NCI-H2171 (cell line): ENCODE results near the gene CRYBB2.
A peak's percentile ranks its signal among the peaks of the same experiment; 100 is the strongest.
"Not testable (repeated sequence)": the region's sequence is repeated elsewhere in the genome, so short reads cannot be mapped to it uniquely, and the experiment has no call there.

Experiments
- DNase-seq: peaks from one replicate; lab custom pipeline; 2025; lab: John Stamatoyannopoulos, UW

CRYBB2 gene

DNA sequence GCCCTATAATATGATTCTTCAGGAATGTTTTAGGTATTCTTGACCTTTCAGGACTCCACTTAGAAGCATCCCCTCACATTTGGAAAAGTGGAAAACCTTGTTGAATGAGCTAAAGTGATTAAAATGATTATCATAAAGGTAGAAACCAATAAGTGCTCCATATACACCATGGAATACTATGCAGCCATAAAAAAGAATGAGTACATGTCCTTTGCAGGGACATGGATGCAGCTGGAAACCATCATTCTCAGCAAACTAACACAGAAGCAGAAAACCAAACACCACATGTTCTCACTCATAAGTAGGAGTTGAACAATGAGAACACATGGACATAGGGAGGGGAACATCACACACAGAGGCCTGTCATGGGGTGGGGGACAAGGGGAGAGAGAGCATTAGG is 14.3 kb downstream of the CRYBB2 start:
- not testable (repeated sequence) for DNase-seq

DNA sequence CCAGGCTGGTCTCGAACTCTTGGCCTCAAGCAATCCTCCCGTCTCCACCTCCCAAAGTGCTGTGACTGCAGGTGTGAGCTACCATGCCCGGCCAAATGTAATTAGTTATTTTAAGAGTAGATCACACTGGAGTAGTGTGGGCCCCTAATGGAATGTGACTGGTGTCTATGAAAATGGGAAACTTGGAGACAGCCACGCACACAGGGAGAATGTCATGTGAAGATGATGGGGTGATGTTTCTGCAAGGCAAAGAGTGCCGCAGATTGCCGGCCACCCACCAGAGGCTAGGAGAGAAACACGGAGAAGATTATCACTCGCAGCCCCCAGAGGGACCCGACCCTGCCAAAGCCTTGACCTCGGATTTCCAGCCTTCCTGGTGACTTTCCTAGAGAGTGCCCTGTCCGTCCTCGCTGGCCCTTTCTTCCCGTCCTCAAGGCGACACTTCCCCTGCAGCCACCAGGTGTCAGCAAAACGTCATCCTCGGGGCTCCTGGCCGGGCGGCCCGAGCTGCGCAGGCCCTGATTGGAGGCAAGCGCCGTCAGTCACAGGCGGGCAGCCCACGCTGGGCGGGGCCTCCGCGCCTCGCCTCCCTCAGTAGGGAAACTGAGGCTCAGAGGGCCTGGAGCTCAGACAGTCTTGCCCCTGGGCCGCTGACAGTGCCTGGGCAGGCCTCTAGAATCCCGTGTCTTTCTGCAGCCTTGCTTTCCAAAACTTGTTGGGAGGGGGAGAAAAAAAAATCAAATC is 16.3 kb downstream of the CRYBB2 start:
- peak; percentile 79 for DNase-seq

DNA sequence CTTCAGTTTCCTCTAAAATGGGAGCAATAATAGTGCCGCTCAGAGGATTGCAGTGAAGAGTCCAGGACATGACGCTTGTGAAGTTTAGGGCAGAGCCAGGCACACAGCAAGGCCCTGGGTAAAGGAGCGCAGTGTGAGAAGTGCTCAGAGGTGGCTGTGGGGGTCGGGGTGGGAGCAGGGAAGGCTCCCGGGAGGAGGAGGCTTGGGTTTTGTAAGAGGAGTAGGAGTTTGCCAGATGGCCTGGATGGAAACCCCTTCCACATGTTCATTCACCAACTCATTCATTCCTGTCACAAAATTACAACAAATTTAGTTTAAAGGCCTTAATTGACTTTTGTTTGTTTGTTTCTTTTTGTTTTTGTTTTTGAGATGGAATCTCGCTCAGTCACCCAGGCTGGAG is 17.0 kb downstream of the CRYBB2 start:
- no peak for DNase-seq

DNA sequence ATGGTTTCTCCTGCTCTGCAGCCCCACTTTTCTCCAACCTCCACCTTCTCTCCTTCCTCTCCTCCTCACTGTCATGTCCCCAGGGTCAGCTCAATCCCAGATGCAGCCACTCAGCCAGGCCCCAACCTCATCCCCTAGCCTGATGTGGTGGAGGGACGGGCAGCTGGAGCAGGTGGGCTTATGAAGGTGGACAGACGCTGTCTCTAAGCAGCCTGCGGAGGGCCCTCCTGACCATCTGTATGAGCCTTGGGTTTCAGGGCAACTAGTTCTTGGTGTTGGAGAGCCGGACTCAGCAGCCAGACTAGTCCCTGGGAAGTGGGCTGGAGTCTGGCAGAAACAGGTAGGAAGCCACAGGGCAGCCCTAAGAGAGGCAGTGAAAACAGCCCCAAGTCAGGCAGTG is 18.1 kb downstream of the CRYBB2 start:
- no peak for DNase-seq

DNA sequence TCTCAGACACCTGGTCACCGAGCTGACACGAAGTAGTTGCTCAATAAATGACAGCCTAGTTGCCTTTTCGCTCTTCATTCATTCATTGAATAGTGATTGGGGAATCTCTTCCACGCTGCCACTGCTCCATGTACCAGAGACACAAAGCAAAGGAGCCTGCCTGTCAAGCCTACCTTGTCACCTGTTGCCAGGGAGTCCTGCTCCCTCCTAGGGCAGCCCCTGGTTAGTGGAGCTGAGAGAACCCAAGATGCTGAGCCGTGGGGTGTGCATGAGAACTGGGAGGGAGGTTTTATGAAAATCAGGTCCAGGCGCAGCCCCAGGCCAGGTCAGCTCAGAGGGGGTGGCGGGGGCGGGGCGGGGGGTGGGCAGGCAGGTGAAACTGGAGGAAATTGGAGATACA is 18.6 kb downstream of the CRYBB2 start:
- not testable (repeated sequence) for DNase-seq

DNA sequence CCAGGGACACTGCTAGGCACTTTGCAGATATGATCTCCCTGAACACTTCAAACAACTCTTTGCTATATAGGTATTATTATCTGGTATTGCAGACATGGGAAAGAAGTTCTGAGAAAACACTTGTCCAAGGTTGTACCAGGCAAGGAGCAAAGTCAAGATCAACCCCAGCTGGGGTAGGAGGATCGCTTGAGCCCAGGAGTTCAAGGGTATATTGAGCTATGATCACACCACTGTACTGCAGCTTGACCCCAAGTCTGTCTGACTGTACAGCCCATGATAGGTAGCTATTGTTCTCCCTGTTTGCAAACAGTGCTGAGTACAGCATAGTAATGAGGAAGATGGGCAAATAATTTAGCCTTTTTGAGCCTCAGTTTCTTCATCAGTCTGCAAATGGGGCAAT is 35.7 kb downstream of the CRYBB2 start:
- DNase-seq, result not testable (repeated sequence)

DNA sequence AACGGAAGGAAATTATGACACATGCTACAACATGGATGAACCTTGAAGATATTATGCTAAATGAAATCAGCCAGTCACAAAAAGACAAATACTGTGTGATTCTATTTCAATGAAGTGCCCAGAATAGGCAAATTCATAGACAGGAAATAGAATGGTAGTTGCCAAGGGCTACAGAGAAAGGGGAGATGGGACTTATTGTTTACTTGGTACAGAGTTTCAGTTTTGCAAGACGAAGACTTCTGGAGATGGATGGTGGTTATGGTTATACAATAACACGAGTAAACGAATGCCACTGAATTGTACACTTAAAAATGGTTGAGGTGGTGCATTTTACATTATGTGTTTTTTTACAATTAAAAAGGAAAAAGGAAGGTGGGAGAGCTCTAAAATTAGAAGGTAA is 48.1 kb downstream of the CRYBB2 start:
- DNase-seq, result not testable (repeated sequence)

DNA sequence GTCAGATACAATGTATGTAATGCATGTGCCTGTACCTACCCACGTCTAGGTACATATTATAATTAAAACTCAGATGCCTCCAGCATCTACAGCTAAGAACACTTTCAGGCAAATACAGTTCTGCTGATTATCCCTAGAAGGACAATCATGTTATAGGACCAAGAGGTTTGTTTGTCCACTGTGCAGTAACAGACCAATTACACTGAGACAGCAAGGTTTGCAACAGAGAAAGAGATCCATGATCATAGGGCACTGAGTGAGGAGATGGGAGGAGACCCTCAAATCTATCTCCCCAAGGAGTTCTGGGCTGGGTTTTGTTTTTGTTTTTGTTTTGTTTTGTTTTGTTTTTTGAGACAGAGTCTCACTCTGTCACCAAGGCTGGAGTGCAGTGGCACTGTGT is 49.5 kb downstream of the CRYBB2 start:
- DNase-seq, result not testable (repeated sequence)

DNA sequence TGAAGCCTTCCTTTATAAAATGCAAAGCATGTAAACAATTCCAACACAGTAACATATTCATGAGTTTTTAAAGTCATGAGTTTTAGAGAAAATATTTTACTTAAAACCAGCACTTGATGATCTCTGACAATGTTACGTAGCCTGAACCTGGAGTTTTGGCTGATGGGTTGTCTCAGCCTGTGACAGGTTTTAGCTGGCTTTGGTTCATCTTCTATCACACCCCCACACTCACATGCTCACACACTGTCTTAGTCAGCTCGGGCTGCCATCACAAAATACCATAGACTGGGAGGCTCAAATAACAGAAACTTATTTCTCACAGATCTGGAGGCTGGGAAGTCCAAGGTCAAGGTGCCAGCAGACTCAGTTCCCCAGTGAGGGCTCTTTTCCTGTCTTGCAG is 50.6 kb downstream of the CRYBB2 start:
- not testable (repeated sequence) for DNase-seq

DNA sequence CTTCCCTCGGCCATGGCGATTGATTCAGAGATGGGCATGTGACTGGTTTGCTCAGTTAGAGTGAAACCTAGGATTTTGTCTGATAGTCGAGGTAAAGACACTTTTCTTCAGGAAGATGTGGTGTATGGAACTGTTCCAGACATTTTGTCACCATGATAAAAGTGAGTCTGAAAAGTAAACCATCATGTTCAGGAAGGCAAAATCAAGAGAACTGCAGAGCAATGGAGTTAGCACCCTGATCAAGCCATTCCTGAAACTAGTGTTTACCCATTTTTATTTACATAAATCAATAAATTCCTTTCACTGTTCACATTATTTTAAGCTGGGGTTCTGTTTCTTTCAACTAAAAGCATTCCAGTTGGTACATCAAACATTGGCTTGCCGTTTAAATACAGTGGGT is 53.8 kb downstream of the CRYBB2 start:
- DNase-seq, result not testable (repeated sequence)

DNA sequence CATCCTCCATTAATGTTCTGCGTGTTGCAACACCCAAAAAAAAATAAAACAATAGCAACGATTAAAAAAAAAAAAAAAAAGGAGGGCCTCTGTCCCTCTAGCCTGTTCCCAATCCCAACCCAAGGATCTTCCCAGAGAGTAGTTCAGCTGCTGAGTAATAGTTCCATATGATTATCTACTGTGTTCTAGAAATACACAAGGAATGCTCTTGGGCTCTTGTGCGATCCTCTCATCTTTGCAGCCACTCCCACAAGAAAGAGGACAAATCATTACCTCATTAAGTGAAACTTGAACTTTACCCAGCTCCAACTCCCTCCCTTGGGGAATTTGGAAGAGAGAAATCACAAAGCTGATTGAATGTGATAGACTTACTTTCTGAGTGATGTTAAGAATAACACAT is 54.5 kb downstream of the CRYBB2 start:
- DNase-seq, result not testable (repeated sequence)

DNA sequence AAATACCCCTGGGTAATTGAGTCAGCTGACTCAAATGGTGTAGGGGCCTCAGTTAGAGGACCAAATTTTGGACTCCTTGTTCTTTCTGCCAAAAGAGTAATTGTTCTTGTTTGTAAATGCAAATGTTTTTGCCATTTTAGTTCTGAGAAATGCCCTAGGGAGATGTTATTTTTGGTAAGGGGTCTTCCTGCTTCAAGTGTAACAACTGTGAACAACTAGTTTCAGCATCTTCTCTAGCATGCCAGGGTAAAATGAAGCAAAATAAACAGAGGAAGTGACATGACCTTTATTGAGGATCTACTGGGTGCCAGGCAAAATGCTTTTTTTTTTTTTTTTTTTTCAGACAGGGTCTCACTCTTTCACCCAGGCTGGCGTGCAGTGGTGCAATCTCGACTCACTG is 60.7 kb downstream of the CRYBB2 start:
- DNase-seq, result not testable (repeated sequence)
